ENCODE data around the gene PLAAT4.

PLAAT4 gene

GRCh38 chr11:63553759-63554158, 17.2 kb downstream of the PLAAT4 start:
- no peak overlapping the region for H3K4me3 ChIP-seq (ENCODE audit: low read length)
- no peak for DNase-seq (ENCODE audit: low read depth)
- TF ChIP-seq CTCF (conservative IDR thresholded peaks at IDR 0.05; ENCODE audit: low read length): no peak

- TF ChIP-seq CTCF (conservative IDR thresholded peaks at IDR 0.05; ENCODE audit: low read length): no peak
- no peak for DNase-seq (ENCODE audit: low read depth)
- no peak overlapping the region for H3K4me3 ChIP-seq (ENCODE audit: low read length)
Observed at GRCh38 chr11:63554877-63555223, 18.2 kb downstream of the PLAAT4 start.

GRCh38 chr11:63556404-63557013, 19.9 kb downstream of the PLAAT4 start:
- no peak for DNase-seq (ENCODE audit: low read depth)
- H3K4me3 ChIP-seq (ENCODE audit: low read length): no peak overlapping the region
- TF ChIP-seq CTCF (conservative IDR thresholded peaks at IDR 0.05; ENCODE audit: low read length): no peak

- H3K4me3 ChIP-seq (ENCODE audit: low read length): no peak overlapping the region
- no peak for DNase-seq (ENCODE audit: low read depth)
- TF ChIP-seq CTCF (conservative IDR thresholded peaks at IDR 0.05; ENCODE audit: low read length): no peak
Observed at GRCh38 chr11:63557570-63557969, 21.0 kb downstream of the PLAAT4 start.

- no peak for DNase-seq (ENCODE audit: low read depth)
Observed at GRCh38 chr11:63558459-63559157, 22.0 kb downstream of the PLAAT4 start.

GRCh38 chr11:63560506-63561180, 24.0 kb downstream of the PLAAT4 start:
- no peak overlapping the region for H3K4me3 ChIP-seq (ENCODE audit: low read length)
- DNase-seq (ENCODE audit: low read depth): no peak
- TF ChIP-seq CTCF (conservative IDR thresholded peaks at IDR 0.05; ENCODE audit: low read length): no peak

More at GRCh38 chr11:63558459-63559157, 22.0 kb downstream of the PLAAT4 start:
- TF ChIP-seq CTCF (conservative IDR thresholded peaks at IDR 0.05; ENCODE audit: low read length): no peak
- H3K4me3 ChIP-seq (ENCODE audit: low read length): no peak overlapping the region

Data from AG10803 (cell line).